ENCODE measurements around the gene TMEM11.

Gene TMEM11, protein sequence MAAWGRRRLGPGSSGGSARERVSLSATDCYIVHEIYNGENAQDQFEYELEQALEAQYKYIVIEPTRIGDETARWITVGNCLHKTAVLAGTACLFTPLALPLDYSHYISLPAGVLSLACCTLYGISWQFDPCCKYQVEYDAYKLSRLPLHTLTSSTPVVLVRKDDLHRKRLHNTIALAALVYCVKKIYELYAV

DNA sequence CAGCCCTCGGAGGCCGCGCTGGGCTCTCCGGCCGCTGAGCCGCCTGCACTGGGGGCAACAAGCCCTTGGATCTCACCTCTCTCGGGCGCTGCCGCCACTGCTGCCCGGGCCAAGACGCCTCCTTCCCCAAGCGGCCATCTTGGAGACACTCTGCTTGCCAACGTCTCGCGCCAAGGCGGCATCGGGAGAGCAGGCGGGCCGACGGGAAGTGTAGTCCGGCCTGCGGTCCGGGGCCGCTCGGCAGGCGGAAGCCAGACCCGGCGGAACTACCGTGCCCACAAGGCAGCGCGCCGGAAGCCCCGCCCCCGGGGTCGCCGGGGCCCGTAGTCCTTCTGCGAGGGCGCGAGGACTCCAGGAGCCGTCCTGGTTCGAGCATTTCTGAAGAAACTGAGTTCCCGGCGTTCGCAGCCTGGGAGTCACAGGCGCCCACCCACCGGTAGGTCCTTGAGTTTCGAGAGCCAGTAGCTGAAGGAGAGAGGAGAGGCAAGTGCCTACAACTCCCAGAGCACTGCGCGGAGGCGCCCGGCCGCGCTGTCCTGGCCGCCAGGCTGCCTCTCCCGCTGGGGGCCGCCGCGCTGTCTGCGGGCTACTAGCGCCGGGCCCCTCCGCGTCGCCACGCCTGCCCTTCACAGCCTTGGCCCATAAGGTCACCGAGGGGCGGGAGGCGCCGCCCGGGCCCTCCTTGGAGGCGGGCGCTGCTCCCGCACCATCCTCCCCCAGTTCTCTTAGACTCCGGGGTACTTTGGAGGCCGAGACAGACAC lies at the start of gene TMEM11:
Gene TMEM11 (minus strand): TSS at position 147 of the 762 bp plus-strand sequence. CDS start 9 bp downstream, at position 138.
- TF ChIP-seq GATA2 (IDR thresholded peaks at IDR 0.05; ENCODE audit: low read depth, low read length) = no peak

GRCh38 chr17:21263376-21263775 lies 49.4 kb upstream of the TMEM11 start:
- TF ChIP-seq GATA3 (IDR thresholded peaks at IDR 0.05; ENCODE audit: low read depth, low read length) (no peak), GATA2 (IDR thresholded peaks at IDR 0.05; ENCODE audit: low read depth, low read length) (no peak)

GRCh38 chr17:21262259-21262993 lies 48.5 kb upstream of the TMEM11 start:
- no peak for TF ChIP-seq GATA2 (IDR thresholded peaks at IDR 0.05; ENCODE audit: low read depth, low read length)
- TF ChIP-seq GATA3 (IDR thresholded peaks at IDR 0.05; ENCODE audit: low read depth, low read length) = no peak

GRCh38 chr17:21258593-21258992 lies 44.6 kb upstream of the TMEM11 start:
- no peak for TF ChIP-seq GATA3 (IDR thresholded peaks at IDR 0.05; ENCODE audit: low read depth, low read length)
- no peak for TF ChIP-seq GATA2 (IDR thresholded peaks at IDR 0.05; ENCODE audit: low read depth, low read length)

GRCh38 chr17:21253646-21254441 lies 39.9 kb upstream of the TMEM11 start:
- TF ChIP-seq GATA2 (IDR thresholded peaks at IDR 0.05; ENCODE audit: low read depth, low read length) = no peak
- TF ChIP-seq GATA3 (IDR thresholded peaks at IDR 0.05; ENCODE audit: low read depth, low read length) = no peak

DNA sequence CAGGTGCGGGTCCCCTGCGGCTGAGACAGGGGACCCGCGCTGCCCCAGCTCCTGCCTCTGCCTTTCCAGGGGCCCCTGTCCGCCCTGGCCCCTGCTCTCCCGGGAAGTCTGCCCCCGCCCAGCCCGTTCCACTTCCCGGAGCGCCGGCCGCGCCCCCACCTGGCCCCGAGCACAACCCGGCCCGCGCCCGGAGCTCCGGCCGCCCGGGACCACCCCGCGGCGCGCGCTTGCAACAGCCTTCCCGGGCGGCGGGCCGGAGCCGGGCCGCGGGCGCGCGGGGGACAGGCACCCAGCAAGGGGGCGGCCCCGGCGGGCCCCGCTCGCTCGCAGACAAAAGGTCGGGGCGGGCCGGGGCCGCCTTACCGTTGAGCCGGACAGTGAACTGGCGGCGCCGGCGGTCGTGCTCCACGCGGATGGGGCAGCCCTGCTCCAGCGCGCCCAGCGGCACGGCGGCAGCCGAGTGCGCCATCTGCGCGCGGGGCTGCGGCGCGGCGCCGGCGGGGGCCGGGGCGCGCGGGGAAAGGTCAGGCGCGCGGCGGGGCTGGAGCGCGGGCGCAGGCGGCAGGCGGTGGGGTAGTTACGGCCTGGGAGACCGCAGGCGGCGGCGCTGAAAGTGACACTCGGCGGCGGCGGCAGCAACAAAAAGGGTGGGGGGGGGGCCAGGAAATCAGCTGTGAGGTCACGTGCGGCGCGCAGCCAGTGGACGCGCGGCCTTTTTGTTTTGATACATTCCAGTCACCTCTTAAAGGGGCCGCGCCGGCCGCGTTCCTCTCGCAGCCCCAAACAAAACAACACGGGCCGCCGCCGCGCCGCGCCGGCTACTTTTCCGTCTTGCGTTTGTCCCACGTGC lies 39.1 kb upstream of the TMEM11 start, which contains the start of gene NATD1:
Gene NATD1 (minus strand): TSS at position 615 of the 850 bp plus-strand sequence. CDS start 146 bp downstream, at position 469.
- no peak for TF ChIP-seq GATA2 (IDR thresholded peaks at IDR 0.05; ENCODE audit: low read depth, low read length)
- TF ChIP-seq GATA3 (IDR thresholded peaks at IDR 0.05; ENCODE audit: low read depth, low read length) = no peak

DNA sequence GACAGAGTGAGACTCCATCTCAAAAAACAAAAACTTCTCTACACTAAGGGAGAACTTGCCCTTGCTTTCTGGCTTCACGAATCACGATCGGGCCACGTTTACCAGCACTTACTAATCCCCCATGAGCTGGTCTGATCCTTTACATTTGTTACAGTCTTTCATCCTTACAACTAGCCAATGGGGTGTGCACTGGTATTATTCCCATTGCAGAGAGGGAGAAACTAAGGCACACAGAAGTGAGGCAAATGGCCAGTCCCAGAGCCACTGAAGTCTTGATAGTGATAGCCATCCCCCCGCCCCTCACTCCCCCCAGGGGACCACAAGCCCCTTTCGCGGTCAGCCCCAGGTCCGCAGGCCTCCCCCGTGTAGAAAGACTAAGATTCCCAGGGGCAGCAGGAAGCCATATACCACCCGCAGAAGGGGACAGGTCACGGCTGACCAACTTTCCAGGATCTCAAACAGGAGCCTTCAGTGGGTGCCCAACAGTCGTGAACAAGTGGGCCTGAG lies 38.4 kb upstream of the TMEM11 start:
- TF ChIP-seq GATA3 (IDR thresholded peaks at IDR 0.05; ENCODE audit: low read depth, low read length) (no peak), GATA2 (IDR thresholded peaks at IDR 0.05; ENCODE audit: low read depth, low read length) (no peak)

DNA sequence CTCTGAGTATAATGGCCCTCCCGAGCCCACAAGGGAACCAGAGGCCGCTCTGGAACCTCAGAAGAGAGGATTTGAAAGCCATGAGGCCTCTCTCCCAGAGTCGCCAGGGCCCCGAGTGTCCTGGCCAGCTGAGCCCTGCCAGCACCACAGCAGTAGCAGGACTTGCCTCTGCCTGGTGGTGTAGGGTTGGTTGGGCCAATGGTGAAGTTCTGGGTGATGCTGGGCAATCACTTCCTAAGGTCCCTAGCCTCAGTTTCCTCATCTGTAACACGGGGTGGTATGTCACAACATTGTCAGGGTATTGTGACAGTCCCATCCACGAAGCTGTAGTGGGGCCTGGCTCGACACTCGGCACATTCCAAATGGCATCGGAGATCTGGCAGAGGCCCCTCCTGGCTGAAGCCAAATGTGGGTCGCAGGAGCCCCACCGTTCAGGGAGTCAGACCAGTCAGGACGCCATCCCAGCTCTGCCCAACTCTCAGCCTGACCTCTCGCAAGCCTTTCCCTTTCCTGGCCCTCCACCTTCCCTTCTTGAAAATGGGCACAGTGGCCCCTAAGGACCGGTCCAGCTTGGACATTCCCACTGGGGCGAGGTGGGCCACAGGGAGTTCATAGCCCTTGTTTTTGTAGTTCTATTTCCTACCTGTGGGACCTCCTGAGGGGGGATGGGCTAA lies 37.5 kb upstream of the TMEM11 start:
- TF ChIP-seq GATA3 (IDR thresholded peaks at IDR 0.05; ENCODE audit: low read depth, low read length) (no peak), GATA2 (IDR thresholded peaks at IDR 0.05; ENCODE audit: low read depth, low read length) (no peak)

DNA sequence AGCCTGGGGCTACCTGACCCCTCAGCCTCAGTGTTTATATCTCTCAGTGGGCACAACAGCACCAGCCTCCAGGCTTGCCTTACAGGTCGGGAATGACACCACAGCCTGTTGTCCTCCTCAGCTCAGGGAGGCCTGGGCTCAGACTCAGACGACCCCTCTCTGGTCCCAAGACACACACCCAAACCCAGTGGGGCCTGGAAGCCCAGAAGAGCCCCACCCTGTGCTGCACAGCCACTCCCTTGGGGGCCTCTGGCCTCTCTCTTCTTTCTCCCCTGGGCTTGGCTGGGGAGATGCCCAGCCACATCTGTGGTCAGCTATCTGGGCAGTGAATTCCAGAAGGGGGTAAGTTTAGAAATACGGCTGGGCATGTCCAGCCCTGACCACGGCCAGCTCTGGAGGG lies 36.9 kb upstream of the TMEM11 start:
- TF ChIP-seq GATA3 (IDR thresholded peaks at IDR 0.05; ENCODE audit: low read depth, low read length) (no peak), GATA2 (IDR thresholded peaks at IDR 0.05; ENCODE audit: low read depth, low read length) (no peak)

GRCh38 chr17:21249920-21250703 lies 36.2 kb upstream of the TMEM11 start:
- no peak for TF ChIP-seq GATA3 (IDR thresholded peaks at IDR 0.05; ENCODE audit: low read depth, low read length)
- no peak for TF ChIP-seq GATA2 (IDR thresholded peaks at IDR 0.05; ENCODE audit: low read depth, low read length)

DNA sequence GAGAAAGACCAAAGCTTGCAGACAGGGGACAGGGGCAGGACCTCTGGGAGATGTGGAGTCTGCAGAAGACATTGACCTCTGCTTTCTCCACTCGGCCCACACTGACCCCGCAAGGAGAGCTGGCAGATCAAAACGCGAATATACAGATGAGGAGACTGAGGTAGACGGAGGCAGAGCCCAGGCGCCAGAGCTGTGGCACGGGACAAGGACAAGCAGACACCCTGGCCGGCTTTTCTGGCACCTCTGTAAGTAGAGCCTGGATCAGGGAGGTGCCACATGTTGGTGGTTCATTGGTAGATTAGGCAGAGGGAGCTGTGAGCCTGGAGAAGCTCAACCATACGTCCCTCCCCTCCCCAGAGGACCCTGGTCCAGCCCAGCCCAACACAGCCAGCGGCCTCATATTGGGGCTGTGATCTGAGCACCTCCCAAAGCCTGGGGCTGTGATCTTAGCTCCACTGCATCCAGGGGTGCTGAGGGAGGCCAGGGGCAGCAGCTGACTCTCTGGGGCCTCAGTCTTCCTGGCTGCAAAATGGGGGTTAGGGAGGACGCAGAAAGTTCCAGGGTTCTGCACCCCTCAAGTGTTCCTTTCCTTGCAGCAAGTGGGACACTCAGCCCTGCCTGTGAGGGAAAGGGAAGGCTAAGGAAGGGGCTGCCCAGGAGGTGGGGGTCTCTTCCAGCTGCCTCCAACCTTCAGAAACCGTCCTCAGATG lies 35.3 kb upstream of the TMEM11 start:
- TF ChIP-seq GATA3 (IDR thresholded peaks at IDR 0.05; ENCODE audit: low read depth, low read length) (no peak), GATA2 (IDR thresholded peaks at IDR 0.05; ENCODE audit: low read depth, low read length) (no peak)

All from SH-SY5Y (cell line).